Stimulated activated CD8-positive, alpha-beta memory T cell treated with anti-CD3 and anti-CD28 coated beads, Interleukin-15, amount 100 ng/mL, for 1 hour (primary cell): ENCODE data around the gene LIM2.

Experiments used
- DNase-seq: peaks from one replicate; pipeline ENCODE4 v3.0.0-alpha.2; 2020; ENCODE audit warnings: low read depth

Gene LIM2

DNA sequence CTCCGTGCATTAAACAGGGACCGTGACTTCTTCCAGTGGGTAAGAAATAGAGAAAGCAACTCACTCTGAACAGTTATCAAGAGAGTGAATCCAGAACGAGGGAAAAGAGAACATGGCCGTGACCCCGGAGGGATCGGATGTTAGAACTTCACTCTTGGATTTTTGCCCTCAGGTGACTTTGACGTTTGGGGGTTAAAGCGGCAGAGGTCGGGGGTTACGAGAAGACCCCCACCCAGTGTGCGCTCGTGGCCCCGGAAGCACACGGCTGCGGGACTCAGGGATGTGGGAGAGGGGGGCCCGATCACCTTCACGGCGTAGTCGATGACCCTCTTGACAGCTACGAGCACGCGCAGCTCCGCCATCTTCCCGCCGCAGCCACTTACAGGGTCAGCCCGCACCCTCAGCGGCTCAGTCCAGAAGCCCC, 21.8 kb downstream of the LIM2 start, which contains the start of gene ETFB:
ETFB (minus strand) TSS at position 424 of the 424 bp plus-strand sequence; CDS start at position 362, 62 bp downstream.
- no peak for DNase-seq

DNA sequence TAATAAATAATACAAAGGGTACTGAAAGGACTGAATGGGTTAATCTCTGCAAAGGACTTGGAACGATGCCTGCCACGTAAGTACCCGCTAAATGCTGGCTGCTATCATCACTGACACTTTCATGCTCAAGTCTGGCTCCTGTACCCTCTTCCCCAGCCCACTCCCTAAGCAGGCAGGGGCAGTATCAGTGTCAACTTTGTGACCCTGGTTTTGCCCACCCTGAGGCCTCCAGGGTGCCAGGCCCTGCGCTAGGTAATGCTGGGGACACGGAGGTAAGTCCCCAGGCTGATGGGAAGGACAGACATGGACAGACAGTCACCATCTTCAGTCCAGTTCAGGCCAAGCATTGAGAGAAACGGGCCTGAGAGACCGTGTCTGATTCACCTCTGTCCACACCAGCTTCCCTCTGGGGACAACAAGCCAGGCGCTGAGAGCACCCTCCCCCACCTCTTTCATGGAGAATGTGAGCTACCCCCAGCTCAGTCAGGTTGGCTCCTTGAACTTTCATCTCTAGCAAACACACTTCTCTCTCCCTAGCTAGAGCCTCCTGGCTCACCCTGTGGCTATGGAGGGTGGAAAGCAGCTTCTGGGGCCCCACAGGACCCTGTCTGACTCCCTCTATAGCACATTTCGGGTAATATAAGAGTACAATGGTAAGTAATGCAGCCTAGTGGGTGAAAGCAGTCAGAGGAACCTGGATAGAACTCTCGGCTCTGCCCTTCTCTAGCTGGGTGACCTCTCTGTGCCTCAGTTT, 22.4 kb downstream of the LIM2 start:
- no peak for DNase-seq

DNA sequence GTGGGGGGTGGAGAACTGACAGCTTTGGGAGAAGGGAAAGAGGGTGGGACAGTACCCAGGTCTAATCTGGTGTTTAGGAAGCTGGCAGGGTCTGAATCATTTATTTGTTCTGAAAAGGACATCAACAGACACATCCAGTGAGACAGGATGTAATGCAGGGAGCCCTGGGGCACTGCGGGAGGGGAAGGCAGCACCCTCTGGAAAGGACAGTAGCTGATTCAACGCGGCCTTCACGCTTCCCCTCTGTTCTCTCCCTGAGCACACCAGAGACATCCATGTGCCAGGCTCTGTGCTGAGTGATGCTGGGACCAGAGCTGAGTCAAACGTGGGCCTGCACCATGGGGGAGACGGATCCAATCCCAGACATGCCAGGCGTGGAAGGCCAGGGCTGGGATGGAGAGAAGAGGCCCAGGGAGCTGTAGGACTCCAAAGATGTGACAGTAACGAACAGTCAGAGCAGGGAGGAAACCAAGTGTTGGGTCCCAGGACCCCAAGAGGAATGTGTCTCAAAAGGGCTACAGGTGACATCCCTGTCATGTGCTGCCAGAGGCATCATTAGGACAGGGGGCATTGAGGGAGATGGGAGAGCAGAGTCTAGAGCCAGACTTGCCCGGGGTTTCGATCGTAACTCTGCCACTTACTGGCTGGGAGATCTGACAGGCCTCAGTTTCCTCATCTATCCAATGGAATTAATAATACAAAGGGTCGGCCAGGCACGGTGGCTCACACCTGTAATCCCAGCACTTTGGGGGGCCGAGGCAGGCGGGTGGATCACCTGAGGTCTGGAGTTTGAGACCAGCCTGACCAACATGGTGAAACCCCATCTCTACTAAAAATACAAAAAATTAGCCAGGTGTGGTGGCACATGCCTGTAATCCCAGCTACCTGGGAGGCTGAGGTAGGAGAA, 23.3 kb downstream of the LIM2 start:
- DNase-seq, result no peak

DNA sequence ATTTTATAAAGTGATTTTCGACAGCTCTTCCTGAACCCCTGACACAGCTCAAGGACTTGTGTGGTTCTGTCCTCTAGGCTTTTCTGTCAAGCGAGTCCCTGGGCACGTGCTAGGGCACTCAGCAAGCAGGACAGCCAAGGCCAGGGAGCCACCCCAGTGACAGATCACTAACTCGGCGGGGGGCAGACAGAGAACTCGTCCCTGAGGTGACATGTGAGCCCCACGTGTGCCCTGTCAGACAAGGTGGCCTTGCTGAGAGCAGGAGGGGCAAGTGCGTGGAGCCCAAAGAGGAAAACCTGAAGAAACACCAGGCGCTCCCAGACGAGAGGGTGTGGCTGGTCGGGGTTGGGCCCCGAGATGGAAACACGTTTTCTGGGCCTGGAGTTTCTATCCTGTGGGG, 26.5 kb downstream of the LIM2 start:
- DNase-seq, result no peak

DNA sequence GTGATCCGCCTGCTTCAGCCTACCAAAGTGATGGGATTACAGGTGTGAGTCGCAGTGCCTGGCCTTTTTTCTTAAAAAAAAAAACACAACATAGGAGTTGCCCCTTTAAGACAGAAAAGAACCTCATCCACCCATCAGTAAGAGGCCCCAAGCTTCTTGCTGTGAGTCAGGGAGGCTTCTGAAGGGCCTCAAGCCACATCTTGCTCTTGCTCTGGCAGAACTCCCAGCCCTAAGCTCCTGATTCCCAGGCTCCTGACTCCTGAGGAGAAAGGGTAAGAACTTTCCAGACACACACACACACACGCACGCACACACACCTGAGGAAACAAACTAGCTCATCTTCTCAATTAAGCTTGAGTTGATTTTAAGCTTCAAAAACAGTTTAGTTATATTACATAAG, 28.5 kb downstream of the LIM2 start:
- no peak for DNase-seq

DNA sequence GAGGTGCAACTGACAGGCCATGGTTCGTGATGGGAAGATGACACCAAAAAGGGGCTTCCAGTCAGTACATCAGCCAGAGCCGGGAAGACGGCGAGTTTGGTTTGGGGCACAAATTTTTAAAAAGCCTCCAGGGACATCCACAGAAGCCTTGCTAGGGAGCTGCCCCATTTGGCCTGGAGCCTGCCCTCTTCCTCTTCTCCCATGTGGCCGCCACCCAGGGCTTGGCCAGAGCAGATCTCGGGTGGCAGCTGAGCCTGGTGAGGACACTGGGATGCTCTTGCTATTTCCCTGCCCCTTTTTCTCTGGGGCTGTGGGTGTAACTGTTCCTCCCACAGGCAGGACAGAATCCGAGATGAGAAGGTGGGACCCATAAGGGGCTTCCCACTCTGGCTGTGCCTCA, 29.8 kb downstream of the LIM2 start:
- DNase-seq, result no peak

DNA sequence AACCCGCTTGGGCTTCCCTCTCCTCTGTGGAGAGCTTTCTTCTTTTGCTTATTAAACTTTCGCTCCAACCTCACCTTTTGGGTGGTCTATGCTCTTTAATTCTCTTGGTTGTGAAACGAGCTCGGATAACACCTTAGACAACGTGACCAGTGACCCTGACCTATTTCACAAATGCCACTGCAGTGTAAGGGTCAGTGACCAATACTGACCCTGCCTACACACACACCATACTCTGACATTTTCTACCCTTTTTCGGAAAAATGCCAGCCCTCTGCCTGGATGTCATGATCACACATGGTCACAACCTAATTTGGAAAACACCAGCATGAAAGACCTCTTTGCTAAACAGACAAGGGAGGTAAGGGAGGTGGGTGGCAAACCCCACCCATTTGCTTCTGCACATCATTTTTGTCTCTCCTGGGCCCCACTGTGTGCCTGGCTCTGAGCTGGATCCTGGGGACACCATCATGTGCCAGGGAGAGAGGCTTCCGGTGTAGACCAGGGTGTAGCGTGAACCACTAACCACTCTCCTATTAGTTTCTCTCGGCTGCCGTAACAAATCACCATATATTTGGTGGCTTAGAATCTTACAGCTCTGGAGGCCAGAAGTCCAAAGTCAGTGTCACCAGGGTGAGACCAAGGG, 31.5 kb downstream of the LIM2 start:
- no peak for DNase-seq

DNA sequence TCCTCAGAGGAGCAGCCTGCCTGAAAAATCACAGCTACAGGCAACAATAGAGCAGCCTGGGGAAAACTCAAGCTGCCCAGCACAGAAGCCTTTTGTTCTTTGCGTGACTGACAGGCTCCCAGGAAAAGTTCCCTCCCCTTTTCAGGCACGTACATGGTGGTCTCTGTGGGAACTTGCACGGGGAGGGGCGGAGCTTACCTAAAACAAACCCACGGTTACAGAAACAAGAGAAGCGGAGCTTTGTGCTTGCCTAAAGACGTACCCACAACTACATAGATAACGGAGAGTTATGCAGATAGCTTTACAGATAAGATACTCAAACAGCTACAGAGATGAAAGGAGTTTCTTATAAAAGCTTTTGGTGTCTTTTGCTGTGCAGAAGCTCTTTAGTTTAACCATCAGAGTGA, 33.0 kb downstream of the LIM2 start:
- no peak for DNase-seq

DNA sequence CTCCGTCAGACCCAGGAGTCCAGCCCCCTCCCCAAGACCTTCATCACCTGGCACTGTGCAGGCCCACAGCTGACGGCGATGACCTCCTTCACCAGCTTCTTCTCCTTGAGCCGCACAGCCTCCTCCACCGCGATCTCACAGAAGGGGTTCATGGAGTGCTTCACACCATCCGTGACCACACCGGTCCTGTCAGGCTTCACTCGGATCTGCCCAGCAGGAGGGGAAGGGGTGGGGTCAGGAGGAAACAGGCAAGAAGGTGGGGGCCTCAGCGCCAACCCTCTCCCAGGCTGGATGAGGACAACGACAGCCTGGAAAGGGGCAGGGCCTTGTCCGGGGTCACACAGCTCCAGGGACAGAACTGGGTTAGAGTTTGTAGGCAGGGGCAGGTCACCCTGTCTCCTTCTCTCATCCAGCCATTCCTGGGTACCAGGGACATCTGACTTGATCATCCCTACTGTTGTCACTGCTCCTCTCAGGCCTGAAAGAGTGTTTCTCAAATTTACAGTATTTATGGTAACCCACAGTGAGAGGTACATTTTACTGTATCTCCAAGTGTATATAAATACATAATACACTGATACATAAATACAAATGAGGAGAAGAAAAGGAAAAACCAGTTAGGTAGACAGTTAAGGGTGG, 33.6 kb downstream of the LIM2 start:
- no peak for DNase-seq

DNA sequence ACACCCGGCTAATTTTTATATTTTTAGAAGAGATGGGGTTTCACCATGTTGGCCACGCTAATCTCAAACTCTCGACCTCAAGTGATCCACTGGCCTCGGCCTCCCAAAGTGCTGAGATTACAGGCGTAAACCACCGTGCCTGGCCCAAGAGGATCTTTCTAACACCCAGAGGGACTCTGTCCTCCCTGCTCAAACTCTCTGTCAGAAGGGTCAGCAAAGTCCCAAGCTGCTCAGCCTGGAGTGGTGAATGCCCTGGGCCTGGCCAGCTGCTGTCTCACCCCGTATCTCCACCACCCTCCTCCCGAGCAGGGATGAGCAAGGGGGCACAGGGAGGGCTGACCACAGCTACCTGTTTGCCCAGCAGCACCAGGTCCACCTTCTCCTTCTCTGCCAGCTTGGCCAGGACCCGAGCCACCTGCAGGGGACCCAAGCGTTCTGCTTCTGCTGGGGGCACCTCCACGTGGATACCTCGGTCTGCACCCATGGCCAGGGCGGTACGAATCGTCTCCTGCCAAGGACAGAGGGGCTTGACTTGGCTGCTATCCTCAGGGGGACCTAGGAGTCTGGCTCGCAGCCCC, 34.9 kb downstream of the LIM2 start:
- no peak for DNase-seq

DNA sequence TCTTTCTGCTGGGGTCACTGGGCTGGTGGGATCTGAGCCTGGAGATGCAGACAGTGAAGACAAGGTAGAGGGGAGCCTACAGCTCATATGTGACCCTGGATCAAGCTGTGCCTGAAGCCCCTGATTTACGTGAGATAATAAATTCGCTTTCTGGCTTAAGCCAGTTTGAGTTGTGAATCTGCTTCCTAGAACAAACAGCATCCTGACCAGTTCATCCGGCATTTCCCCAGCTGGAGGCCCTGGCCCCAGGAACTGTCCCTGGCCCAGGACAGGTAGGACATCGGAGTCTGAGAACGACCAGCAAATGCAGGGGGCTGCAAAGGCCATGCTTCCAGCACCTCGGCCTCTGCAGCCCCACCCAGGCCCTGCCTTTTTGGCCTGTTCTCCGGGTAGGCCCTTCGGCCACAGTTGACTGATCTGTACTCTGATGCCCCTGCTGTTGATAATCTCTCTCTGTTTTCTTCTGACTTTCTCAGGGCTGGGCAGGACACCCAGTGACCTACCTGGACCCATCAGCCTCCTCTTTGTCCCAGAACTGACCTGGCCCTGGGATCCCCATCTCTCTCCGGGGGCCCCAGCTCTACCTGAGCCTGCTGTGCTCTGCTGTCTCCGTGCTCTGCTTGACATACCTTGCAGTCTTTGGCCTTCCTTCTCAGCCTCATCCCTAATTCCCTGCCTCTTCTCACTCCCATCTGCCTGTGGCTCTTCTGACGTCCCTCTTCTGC, 36.3 kb downstream of the LIM2 start:
- DNase-seq, result no peak

DNA sequence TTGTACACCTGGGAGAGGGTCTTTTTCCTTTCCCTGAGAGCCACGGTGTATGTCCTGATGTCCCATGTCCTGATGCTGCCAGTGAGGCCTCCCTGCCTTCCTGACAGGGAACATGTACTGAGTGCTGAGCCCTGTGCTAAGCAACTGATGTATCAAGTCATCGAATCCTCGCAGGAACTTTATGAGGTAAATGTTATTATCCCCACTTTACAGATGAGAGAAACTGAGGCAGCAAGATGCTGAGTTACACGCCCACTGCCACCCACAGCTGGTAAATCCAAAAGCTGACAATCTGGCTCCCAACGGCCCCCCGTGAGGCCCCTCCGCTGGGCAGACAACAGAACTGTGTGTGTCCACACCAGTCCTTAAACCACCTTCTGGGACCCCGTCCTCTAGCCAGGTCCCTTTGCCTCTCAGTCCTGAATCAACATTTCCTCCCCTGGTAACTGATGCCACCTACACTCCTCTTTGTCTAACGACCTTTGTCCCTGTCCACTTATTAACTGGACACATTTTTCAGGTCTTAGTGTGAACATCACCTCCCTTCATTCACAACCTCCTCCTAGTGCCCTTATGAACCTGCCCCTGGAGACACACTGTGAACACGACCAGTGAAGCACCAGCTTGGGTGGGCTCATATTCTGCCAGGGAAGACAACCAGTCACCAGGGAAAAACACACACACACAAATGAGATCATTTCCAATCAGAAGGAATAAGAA, 40.4 kb downstream of the LIM2 start:
- DNase-seq, result no peak

DNA sequence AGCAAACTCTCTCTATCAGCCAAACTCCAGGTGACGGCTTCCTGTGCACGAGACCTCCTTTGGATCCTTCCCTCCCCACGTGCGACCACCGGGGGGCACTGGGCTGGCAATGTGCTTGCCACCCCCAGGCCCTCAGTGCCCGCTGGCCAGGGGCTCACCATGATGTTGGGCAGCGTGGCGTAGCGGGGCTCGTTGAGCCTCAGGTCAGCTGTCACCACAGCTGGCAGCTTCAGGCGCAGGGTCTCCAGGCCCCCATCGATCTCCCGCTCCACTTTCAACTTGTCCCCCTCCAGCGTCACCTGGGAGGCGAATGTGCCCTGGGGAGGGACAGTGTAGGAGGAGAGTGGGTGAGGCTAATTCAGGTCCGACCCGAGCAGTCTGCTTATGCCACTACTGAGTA, 41.0 kb downstream of the LIM2 start:
- no peak for DNase-seq

DNA sequence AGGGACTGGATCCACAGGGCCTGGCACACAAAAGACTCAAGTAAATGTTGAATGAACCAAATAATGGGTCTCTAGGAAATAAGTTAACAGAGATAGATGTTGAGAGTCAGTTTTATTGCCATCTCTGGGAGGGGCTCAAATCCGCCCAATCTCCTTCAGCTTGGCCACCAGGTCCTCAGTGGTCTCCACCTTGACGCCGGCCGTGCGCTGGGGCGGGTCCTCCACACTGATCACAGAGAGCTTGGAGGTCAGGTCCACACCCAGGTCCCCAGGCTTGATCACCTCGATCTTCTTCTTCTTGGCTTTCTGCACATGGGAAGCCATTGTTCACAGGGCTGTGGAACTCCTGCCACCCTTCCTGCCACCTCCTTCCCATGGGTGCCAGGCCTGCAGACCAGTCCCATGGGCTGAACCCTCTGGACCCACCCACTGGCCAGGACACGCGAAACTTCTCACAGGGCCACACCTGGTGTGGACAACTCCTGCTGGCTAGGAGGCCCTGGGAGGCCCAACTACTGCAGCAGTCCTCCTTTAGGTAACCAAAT, 42.6 kb downstream of the LIM2 start:
- no peak for DNase-seq

DNA sequence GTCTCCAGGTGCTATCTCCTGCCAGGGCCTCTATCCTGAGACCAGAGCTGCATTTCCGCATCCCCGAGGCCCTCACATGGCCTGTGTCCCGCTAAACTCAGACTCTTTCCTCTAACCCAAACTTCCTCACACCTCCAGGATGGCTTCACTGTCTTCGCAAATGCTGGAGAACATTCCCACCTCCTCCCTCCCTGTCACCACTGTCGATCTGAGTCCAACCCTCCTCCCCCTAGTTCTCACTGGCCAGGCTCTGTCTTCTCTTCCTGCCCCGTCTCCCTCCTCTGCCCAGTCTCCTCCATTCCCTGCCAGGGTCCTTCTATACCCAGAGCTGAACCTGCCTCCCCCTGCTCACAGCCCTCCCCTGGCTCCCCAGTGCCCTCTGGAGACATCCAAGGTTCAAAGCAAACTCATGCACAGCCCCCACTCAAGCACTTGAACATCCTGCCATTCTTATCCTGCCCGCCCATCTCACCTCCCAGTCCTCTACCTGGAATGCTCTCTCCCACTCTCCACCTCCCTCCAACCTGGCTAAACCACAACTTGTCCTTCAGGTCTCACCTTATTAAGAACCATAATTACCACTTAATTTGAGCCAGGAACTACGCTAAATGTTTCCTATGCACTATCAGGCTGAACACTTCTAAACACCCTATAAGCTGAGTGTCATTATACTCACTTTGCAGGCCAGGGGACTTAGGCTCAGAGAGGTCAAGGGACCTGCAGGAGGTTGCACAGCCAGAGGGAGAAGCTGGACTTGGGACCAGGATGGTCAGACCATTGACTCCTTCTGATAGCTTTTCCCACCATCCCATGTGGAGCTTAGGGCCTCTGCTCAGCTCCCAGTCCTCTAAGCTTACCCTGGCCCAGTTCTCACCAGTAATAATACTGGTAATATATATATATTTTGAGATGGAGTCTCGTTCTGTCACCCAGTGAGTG, 44.9 kb downstream of the LIM2 start:
- no peak for DNase-seq

DNA sequence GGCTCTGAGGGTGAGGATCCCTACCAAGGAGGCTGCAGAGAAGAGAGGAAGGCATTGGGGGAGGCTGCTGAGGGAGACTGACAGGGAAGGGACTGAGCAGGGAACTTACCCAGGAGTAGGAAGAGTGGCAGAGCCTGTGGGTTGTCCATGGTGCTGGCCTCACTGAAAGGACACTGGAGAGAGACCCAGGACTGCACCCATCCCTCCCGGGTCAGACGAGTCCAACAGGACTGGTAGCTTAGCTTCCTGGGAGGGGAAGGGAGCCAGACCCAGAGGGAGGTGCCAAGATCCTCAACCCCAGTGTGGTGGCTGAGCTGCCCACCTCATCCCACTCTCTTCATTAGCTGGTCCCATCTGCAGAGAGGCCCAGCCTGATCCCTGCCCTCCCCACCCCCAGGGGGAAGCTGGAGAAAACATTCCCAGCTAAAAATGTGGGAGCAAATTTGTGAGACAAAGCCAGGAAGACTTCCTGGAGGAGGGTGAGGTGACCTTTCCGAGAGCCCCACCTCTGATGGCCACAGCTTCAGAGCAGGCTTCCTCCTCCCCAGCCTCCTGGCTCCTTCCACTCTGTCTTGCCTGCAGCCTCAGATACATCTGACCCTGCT, 45.7 kb downstream of the LIM2 start, which contains the start of gene VSIG10L:
VSIG10L (minus strand) TSS at position 164 of the 605 bp plus-strand sequence; CDS start at position 149, 15 bp downstream.
- no peak for DNase-seq

DNA sequence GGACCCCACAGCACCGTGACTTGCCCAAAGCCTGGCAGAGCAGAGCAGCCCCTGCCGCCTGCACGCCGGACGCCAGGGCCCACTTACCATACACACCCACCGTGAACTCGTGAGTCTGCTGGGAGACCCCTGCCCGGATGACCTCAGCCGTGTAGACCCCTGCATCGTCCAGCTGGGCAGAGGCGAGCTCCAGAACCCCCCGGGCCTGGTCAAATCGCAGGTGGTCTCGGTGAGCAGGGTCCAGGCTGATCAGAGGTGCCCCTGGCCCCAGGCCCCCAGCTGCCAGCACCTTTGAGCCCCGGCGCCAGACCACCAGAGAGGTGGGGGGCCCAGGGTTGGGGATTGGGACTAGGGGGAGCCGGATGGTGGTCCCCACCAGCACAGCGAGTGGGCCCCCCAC, 46.7 kb downstream of the LIM2 start:
- DNase-seq, result no peak
